ENCODE results near the gene FOXR1. TPM values are rescaled to one million over a fixed set of nuclear protein-coding genes. Genes with fewer than 3 reads are reported as not detected.

FOXR1 gene
- total and polyA plus RNA-seq, 9 donors, result 1.7 TPM; not detected in 8

DNA sequence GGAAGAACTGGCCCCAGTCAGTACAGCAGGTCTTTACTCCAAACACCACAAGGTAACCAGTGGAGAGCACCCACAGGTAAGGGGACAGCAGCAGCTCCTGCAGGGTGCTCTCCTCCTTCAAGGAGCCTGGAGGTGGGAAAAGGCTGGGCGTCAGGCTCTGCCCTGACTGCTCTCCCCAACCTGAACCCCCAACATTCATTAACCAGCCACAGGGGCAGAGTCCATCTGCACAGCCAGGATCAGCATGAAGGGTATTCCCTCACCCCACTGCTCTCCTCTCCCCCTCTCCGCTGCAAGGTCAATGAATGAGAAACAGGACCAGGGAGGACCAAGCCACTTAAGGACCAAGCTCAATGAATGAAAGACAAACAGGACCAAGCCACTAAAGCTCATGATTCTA lies 55.4 kb downstream of the FOXR1 start:
- H3K36me3 ChIP-seq, result no peaks in the 10 kb centered on the region
- intact Hi-C loops (cut with DNase I), result no loop called here
- H3K4me3 ChIP-seq, result no peak overlapping the region
- no peaks in the 10 kb centered on the region for H3K27me3 ChIP-seq
- H3K27ac ChIP-seq, result no peak overlapping the region
- 96% methylated on average over 2 of the region's 2 CpGs for WGBS, 3 donors
- DNase-seq, result no peak
- TF ChIP-seq, protein P1, sequence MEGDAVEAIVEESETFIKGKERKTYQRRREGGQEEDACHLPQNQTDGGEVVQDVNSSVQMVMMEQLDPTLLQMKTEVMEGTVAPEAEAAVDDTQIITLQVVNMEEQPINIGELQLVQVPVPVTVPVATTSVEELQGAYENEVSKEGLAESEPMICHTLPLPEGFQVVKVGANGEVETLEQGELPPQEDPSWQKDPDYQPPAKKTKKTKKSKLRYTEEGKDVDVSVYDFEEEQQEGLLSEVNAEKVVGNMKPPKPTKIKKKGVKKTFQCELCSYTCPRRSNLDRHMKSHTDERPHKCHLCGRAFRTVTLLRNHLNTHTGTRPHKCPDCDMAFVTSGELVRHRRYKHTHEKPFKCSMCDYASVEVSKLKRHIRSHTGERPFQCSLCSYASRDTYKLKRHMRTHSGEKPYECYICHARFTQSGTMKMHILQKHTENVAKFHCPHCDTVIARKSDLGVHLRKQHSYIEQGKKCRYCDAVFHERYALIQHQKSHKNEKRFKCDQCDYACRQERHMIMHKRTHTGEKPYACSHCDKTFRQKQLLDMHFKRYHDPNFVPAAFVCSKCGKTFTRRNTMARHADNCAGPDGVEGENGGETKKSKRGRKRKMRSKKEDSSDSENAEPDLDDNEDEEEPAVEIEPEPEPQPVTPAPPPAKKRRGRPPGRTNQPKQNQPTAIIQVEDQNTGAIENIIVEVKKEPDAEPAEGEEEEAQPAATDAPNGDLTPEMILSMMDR (IDR thresholded peaks at IDR 0.05), result no peak
- TF ChIP-seq EP300 (IDR thresholded peaks at IDR 0.05), result no peak
- TF ChIP-seq POLR2A (IDR thresholded peaks at IDR 0.05), result no peak
- H3K4me1 ChIP-seq (ENCODE audit: insufficient read depth), result peaks cover 2% of the 10 kb centered on the region
- no peaks in the 10 kb centered on the region for H3K9me3 ChIP-seq

DNA sequence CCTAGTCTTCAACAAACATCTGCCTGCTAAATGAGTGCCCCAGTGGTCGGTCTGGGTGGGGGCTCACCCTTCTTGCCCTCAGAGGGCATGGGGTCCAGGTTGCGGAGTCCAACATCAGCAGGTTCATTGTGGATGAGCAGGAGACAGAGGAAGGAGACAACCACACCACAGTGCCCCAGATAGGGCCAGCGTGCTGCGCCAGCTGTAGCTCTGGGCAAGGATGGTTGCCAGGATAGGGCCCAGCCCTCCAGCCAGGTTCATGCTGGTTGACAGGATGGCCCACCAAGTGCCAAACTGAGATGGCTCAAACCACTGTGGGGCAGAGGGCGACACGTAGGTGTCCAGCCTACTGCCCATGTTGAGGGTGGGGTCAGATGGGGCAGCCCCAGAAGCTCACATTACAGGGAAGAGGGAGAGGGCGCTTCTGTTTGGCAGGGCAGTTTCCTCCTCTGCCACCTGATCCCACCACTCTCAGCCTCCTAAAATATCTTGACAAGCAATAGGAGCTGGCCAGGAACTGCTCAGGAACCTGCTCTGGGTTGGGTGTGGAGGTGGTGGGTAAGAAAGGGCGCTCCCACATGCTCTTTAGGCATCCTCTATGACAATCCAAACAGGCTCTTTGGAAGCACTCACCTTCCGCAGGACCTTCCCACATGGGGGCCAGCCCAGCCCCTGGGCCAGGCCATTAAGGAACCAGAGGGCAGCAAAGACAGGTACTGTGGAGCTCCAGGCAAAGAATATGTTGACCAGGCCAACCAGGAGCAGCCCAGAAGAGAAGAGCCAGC lies 56.2 kb downstream of the FOXR1 start:
- Histone ChIP-seq H3K4me3 (no peak overlapping the region), H3K36me3 (no peaks in the 10 kb centered on the region), H3K27me3 (no peaks in the 10 kb centered on the region), H3K27ac (no peak overlapping the region), H3K9me3 (no peaks in the 10 kb centered on the region), H3K4me1 (ENCODE audit: insufficient read depth) (peaks cover 2% of the 10 kb centered on the region)
- intact Hi-C loops (cut with DNase I), result no loop called here
- no peak for DNase-seq
- TF ChIP-seq, protein P1 (IDR thresholded peaks at IDR 0.05), result no peak
- TF ChIP-seq POLR2A (IDR thresholded peaks at IDR 0.05), result no peak
- TF ChIP-seq EP300 (IDR thresholded peaks at IDR 0.05), result no peak
- 89 to 95% (median 95%) methylated on average over 9 of the region's 9 CpGs for WGBS, 3 donors

DNA sequence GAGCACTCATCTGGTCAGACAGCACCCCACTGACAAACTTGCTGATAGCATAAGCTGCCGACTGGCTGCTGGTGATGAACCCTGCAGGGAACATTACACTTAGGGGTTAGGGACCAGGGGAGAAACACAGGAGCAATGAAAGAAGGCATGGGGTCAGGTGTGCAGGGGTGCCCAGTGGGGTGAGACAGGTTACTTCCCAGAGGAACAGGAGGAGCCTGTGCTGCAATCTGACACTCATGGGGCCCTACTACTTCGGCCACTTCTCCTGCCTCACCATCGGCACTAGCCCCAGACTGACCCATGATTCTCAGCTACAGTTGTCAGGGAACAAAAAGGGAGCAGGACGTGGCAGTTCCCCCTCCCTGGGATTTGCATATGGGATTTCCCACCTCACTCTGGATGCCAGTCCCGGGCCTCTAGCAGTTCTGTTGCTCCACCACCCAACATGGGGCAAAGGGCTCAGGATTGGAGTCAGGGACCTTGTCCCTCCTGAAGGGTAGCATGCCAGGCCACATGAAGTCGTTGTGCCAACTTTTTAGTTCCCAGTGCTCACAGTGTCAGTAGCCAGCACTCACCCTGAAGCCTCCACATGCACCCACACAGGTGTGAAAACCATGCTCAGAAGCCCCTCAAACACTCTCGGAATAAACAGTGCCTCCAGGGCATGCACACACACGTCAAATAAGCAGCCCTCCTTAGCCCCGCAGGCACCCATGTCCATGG lies 56.9 kb downstream of the FOXR1 start:
- Histone ChIP-seq H3K4me1 (ENCODE audit: insufficient read depth) (peaks cover 2% of the 10 kb centered on the region), H3K27me3 (no peaks in the 10 kb centered on the region), H3K27ac (no peak overlapping the region), H3K4me3 (no peak overlapping the region), H3K36me3 (no peaks in the 10 kb centered on the region), H3K9me3 (no peaks in the 10 kb centered on the region)
- 80 to 88% (median 85%) methylated on average over 9 of the region's 9 CpGs for WGBS, 3 donors
- intact Hi-C loops (cut with DNase I), result no loop called here
- DNase-seq, result no peak
- TF ChIP-seq POLR2A (IDR thresholded peaks at IDR 0.05) (no peak), EP300 (IDR thresholded peaks at IDR 0.05) (no peak)
- TF ChIP-seq, protein P1 (IDR thresholded peaks at IDR 0.05), result no peak

DNA sequence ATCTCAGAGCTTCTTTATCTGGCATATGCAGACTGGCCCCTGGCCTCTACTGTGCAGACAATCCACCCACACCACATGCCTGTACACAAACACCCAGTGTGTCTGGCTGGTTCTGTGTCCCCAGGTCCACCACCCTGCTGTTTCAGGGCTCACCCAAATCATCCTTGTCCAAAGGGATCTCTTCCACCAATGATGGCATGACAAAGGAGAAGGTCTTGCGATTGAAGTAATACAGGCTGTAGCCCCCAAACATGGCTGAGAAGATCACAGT lies 57.4 kb downstream of the FOXR1 start:
- TF ChIP-seq POLR2A (IDR thresholded peaks at IDR 0.05) (no peak), EP300 (IDR thresholded peaks at IDR 0.05) (no peak)
- TF ChIP-seq, protein P1 (IDR thresholded peaks at IDR 0.05), result no peak
- no peaks in the 10 kb centered on the region for H3K9me3 ChIP-seq
- H3K36me3 ChIP-seq, result no peaks in the 10 kb centered on the region
- no peak for DNase-seq
- peaks cover 2% of the 10 kb centered on the region for H3K4me1 ChIP-seq (ENCODE audit: insufficient read depth)
- intact Hi-C loops (cut with DNase I), result no loop called here
- H3K4me3 ChIP-seq, result no peak overlapping the region
- no peaks in the 10 kb centered on the region for H3K27me3 ChIP-seq
- 86 to 100% (median 87%) methylated on average over 1 of the region's 1 CpG for WGBS, 3 donors
- peak overlapping the region in 1 of 2 donors; percentile 68 for H3K27ac ChIP-seq
